ENCODE data around the gene ATXN2. TPM values are rescaled to one million over a fixed set of nuclear protein-coding genes. Genes with fewer than 3 reads are reported as not detected.
A peak's percentile ranks its signal among the peaks of the same experiment; 100 is the strongest.

ATXN2 gene
- total RNA-seq, 1 donor from 2014 or later: 50.0 TPM

DNA sequence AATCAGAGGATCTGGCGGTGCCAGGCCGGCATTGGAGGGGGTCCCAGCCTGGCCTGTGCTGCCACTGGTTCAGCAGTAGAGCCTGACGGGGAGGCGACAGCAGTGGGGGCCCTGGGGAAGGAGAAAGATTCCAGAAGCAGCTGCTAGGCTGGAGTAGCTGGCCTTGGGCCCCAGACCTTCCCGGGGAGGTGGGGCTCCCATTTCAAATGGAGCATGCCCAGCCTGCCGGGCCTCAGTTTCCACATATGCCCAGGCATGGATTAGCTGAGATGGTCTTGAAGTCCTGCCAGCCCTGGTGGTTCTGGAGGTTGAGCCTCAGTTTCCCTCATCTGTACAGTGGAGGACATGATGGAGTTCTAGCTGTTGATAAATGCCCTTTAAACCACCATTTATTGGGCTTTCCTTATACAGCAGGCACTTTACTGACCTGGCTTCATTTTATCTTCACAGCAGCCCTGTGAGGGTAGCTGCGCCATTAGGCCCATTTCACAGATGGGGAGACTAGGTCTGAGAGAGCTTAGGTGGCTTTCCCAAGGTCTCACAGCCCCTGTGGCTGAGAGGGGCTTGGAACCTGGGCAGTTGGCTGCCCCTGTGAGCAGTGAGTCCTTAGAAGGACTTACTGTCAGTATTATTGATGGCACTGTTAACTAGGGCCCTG is 171.6 kb downstream of the ATXN2 start:
- H3K9me3 ChIP-seq (replicated peaks): no peaks in the 10 kb centered on the region
- no peaks in the 10 kb centered on the region for H3K27me3 ChIP-seq (ENCODE audit: low read depth)
- no peak overlapping the region for H3K4me3 ChIP-seq
- intact Hi-C loops (cut with micrococcal nuclease): no loop called here
- peaks cover 100% of the 10 kb centered on the region for H3K4me1 ChIP-seq
- H3K27ac ChIP-seq (replicated peaks): peak overlapping the region; percentile 97
- TF ChIP-seq, protein P1, sequence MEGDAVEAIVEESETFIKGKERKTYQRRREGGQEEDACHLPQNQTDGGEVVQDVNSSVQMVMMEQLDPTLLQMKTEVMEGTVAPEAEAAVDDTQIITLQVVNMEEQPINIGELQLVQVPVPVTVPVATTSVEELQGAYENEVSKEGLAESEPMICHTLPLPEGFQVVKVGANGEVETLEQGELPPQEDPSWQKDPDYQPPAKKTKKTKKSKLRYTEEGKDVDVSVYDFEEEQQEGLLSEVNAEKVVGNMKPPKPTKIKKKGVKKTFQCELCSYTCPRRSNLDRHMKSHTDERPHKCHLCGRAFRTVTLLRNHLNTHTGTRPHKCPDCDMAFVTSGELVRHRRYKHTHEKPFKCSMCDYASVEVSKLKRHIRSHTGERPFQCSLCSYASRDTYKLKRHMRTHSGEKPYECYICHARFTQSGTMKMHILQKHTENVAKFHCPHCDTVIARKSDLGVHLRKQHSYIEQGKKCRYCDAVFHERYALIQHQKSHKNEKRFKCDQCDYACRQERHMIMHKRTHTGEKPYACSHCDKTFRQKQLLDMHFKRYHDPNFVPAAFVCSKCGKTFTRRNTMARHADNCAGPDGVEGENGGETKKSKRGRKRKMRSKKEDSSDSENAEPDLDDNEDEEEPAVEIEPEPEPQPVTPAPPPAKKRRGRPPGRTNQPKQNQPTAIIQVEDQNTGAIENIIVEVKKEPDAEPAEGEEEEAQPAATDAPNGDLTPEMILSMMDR (IDR thresholded peaks at IDR 0.05; ENCODE audit: borderline replicate concordance): no peak
- DNase-seq: no peak
- no peaks in the 10 kb centered on the region for H3K36me3 ChIP-seq

DNA sequence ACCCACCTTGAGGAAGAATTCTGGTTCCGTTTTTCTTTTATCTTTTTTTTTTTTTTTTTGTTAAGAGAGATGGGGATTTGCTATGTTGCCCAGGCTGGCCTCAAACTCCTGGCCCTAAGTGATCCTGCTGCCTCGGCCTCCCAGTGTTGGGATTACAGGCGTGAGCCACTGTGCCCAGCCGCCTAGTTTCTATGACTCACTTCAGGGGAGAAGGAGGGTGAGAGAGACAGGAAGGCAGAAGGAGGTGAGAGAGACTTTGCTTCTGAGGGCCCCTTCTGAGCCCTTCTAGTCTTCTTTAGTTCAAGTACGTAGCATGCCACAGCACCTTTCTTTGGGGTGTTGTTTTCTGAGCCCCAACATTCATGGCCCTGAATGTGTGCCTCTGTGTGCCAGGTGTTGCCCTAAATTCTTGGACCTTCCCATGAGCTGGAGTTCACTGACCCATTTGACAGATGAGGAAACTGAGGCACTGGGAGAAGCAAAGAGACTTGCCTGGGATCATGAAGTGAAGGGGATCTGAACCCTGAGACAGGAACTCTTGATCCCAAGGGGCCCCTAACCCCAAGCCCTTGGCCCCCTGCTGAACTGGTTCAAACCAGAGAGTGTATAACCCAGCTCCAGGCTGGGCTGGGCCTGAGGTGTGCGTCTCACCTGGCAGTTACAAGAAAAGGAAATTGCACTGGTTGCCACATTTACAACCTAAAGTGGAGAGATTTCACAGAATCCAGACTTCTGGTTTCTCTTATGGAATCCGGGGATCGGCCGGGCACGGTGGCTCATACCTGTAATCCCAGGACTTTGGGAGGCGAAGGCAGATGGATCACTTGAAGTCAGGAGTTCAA is 172.6 kb downstream of the ATXN2 start:
- Histone ChIP-seq H3K4me1 (peaks cover 100% of the 10 kb centered on the region), H3K4me3 (peak overlapping the region; percentile 36), H3K9me3 (replicated peaks) (no peaks in the 10 kb centered on the region), H3K27me3 (ENCODE audit: low read depth) (no peaks in the 10 kb centered on the region), H3K27ac (replicated peaks) (peak overlapping the region; percentile 97), H3K36me3 (peaks cover 7% of the 10 kb centered on the region)
- DNase-seq: no peak
- TF ChIP-seq, protein P1 (IDR thresholded peaks at IDR 0.05; ENCODE audit: borderline replicate concordance): no peak
- intact Hi-C loops (cut with micrococcal nuclease): no loop called here

DNA sequence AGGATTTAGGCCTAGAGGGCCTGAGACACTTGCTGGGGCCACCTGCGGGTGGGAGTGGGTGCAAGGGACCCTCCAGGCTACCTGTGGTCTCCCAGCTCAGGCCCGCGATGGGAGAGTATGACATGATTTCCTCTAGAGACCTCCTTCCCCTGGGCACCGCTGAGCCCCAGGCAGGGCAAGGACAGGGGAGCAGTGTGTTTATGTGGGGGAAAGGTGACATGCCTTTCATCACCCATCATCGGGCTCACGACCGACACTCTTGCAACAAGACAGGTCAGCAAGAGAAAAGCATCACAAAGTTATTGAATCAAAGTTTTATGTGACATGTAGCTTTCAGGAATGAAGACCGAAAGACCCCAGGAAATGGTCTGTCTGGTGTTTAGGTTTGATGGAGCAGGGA is 173.5 kb downstream of the ATXN2 start:
- TF ChIP-seq, protein P1 (IDR thresholded peaks at IDR 0.05; ENCODE audit: borderline replicate concordance): no peak
- intact Hi-C loops (cut with micrococcal nuclease): no loop called here
- DNase-seq: no peak
- Histone ChIP-seq H3K4me3 (peak overlapping the region; percentile 36), H3K9me3 (replicated peaks) (no peaks in the 10 kb centered on the region), H3K4me1 (peaks cover 100% of the 10 kb centered on the region), H3K27ac (replicated peaks) (peak overlapping the region; percentile 97), H3K36me3 (peaks cover 16% of the 10 kb centered on the region), H3K27me3 (ENCODE audit: low read depth) (no peaks in the 10 kb centered on the region)

DNA sequence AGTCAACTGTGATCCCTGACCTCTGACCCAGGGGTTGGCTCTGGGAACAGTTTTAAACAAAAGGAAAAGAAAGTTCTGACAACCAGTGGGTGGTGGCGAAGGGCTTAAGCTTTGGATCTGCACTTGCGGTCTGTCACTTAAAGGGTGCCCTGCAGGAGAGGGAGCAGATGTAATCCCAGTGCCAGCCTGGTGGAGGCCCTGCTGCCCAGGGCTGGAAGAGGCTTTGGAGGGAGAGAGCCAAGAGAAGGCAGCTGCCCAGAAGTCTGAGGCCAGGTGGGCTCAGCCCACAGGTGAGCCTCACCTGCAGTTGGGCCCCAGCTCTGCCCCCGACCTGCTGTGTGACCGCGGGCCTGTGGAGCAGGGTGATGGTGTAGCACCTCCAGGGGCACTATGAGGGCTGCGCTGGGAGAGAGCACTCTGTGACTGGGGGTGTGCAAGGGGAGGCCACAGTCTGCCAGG is 174.3 kb downstream of the ATXN2 start:
- peak overlapping the region; percentile 97 for H3K27ac ChIP-seq (replicated peaks)
- peak overlapping the region; percentile 36 for H3K4me3 ChIP-seq
- H3K36me3 ChIP-seq: peaks cover 23% of the 10 kb centered on the region
- intact Hi-C loops (cut with micrococcal nuclease): no loop called here
- TF ChIP-seq, protein P1 (IDR thresholded peaks at IDR 0.05; ENCODE audit: borderline replicate concordance): peak; percentile 38
- H3K4me1 ChIP-seq: peaks cover 100% of the 10 kb centered on the region
- no peaks in the 10 kb centered on the region for H3K27me3 ChIP-seq (ENCODE audit: low read depth)
- DNase-seq: no peak
- no peaks in the 10 kb centered on the region for H3K9me3 ChIP-seq (replicated peaks)

DNA sequence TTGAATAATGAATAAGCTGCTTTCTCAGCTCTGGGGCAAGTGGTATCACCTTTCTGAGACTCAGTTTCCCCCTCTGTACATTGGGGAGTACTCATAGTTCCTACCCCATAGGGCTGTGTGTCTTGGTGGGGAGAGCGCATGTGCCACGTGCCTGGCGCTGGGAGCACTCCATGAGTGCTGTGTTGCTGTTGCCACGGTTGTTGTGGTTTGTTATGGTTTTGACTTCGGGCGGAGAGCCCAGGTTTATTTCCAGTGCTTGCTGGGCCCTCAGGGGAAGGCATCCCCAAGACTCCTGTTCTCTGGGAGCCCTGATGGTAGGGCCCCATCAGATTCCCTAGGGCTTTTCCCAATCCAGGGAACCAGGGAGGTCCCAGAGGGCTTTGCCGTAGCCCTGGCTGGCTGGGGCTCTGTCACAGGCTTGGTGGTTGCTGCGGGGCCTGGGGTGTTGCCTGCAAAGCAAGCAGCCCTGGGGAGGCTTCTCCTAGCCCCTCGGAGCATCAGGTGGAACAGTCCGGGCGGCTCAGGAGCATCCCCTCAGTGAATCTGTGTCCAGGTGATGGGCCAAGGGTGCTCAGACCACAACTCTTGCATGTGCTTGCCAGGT is 174.8 kb downstream of the ATXN2 start:
- Histone ChIP-seq H3K36me3 (peaks cover 29% of the 10 kb centered on the region), H3K27ac (replicated peaks) (peak overlapping the region; percentile 97), H3K4me3 (peak overlapping the region; percentile 36), H3K9me3 (replicated peaks) (no peaks in the 10 kb centered on the region), H3K27me3 (ENCODE audit: low read depth) (no peaks in the 10 kb centered on the region), H3K4me1 (peaks cover 100% of the 10 kb centered on the region)
- intact Hi-C loops (cut with micrococcal nuclease): no loop called here
- no peak for DNase-seq
- TF ChIP-seq, protein P1 (IDR thresholded peaks at IDR 0.05; ENCODE audit: borderline replicate concordance): no peak

All from left ventricle myocardium inferior (tissue), 1 donor.